Lung (tissue), 12 donors: ENCODE measurements around the gene KAT8. TPM values are rescaled to one million over a fixed set of nuclear protein-coding genes. Genes with fewer than 3 reads are reported as not detected.

ENCODE experiments used
- ATAC-seq: fragments of 200-7000 bp; cut with Tn5 transposase; one replicate; pipeline ENCODE4 v1.9.1; 2020; ENCODE audit warnings: moderate number of reproducible peaks; ENCODE audit not compliant: insufficient read depth, low FRiP score
- DNase-seq, 3 donors: peaks; one replicate each; pipeline ENCODE4 v3.0.0-alpha.2; 2013 to 2017
- H3K27ac ChIP-seq, 2 donors: one replicate each; pipeline ENCODE4 v1.5.1; 2013; ENCODE audit warnings: mild to moderate bottlenecking in 2 of 2, moderate library complexity in 2 of 2, control low read depth in 1 of 2, inconsistent platforms in 1 of 2, low read depth in 1 of 2, low read length in 1 of 2
- H3K27me3 ChIP-seq, 3 donors: one replicate each; pipeline ENCODE4 v1.5.1; 2013; ENCODE audit warnings: low read length in 2 of 3; ENCODE audit not compliant: control insufficient read depth in 3 of 3, insufficient read depth in 3 of 3
- H3K36me3 ChIP-seq, 4 donors: one replicate each; pipeline ENCODE4 v1.5.1; 2013; ENCODE audit warnings: low read length in 4 of 4, mild to moderate bottlenecking in 1 of 4, moderate library complexity in 1 of 4; ENCODE audit not compliant: control insufficient read depth in 4 of 4, insufficient read depth in 4 of 4
- H3K4me1 ChIP-seq, 5 donors: one replicate each; pipeline ENCODE4 v1.5.1; 2013; ENCODE audit warnings: low read length in 5 of 5, mild to moderate bottlenecking in 2 of 5, moderate library complexity in 1 of 5; ENCODE audit not compliant: control insufficient read depth in 5 of 5, insufficient read depth in 5 of 5
- H3K4me3 ChIP-seq: one replicate; pipeline ENCODE4 v1.5.1; 2013; ENCODE audit warnings: mild to moderate bottlenecking, control low read depth, moderate library complexity
- H3K9ac ChIP-seq, 2 donors: one replicate each; pipeline ENCODE4 v1.5.1; 2013; ENCODE audit warnings: low read length in 2 of 2, control low read depth in 1 of 2; ENCODE audit not compliant: insufficient read depth in 1 of 2
- H3K9me3 ChIP-seq, 4 donors: one replicate each; pipeline ENCODE4 v1.5.1; 2013; ENCODE audit warnings: low read length in 3 of 4, mild to moderate bottlenecking in 1 of 4, moderate library complexity in 1 of 4; ENCODE audit not compliant: control insufficient read depth in 4 of 4, insufficient read depth in 3 of 4
- CTCF ChIP-seq: IDR thresholded peaks from 2 replicates; pipeline ENCODE4 v1.5.1; 2012; ENCODE audit warnings: mild to moderate bottlenecking; ENCODE audit errors: control extremely low read depth, extremely low read depth
- WGBS, 2 donors: extraction: QIAGEN DNeasy Blood & Tissue Kit; methylation state at CpG; one replicate each; pipeline ENCODE4 v1.1.7; 2013; 5-methylcytosine and 5-hydroxymethylcytosine counted together
- polyA plus RNA-seq, 2 donors: library from polyadenylated mRNA; stranded (reverse); fragments of 200-250 nt; gene quantifications; one replicate each; pipeline ENCODE4 v1.2.1, GENCODE V29; 2013
- total RNA-seq, 2 donors: library from RNA; depleted of rRNA in 1 of 2; stranded (reverse); fragments of >200 nt in 1 of 2; gene quantifications; one replicate each; pipeline ENCODE4 v1.2.1, GENCODE V29; 2014 to 2021
- donor health status: control.
- donor health status: control.
- donor health status: Bipolar disorder and iron deficiency.
- donor health status: healthy.
- donor health status: DM: yes; HTN: yes; CAD: no.

Gene KAT8
- total and polyA plus RNA-seq, 4 donors = 53.0 to 73.2 (median 60.8) TPM

DNA sequence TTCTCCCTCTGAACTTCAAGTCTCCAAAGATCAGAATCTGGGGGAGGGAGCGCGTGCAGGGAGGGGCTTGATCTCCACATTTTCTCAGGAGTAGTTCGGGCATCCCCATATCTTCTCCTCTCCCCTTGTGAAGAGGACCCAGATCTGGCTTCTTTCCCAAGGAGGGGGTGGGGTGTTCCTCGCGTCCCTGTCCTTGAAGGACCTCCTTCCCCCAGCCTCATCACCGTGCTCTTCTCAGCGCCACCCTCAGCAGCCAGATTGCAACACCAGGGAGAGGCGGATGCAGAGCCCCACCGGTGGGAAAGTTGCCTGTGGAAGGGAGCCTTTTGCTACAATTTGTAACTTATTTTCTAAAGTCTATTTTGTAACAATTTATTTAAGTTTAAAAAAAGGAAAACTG lies 34.4 kb upstream of the KAT8 start:
- Histone ChIP-seq H3K9me3 (no peaks in the 10 kb centered on the region), H3K36me3 (peaks cover 5 to 54% (median 23%) of the 10 kb centered on the region in 4 donors), H3K4me3 (no peak overlapping the region), H3K4me1 (peaks cover 0 to 3% (median 0%) of the 10 kb centered on the region in 5 donors), H3K9ac (no peak overlapping the region), H3K27me3 (no peaks in the 10 kb centered on the region), H3K27ac (no peak overlapping the region)
- no peak for TF ChIP-seq CTCF
- WGBS, 2 donors = 54 to 63% methylated on average over 9 of the region's 9 CpGs
- ATAC-seq (no peak), DNase-seq (no peak)

GRCh38 chr16:31083556-31083955 lies 33.9 kb upstream of the KAT8 start:
- Histone ChIP-seq H3K27me3 (no peaks in the 10 kb centered on the region), H3K36me3 (peaks cover 5 to 50% (median 19%) of the 10 kb centered on the region in 4 donors), H3K9ac (no peak overlapping the region), H3K9me3 (no peaks in the 10 kb centered on the region), H3K4me1 (peaks cover 0 to 3% (median 0%) of the 10 kb centered on the region in 5 donors), H3K27ac (peak overlapping the region in 1 of 2 donors; percentile 11), H3K4me3 (no peak overlapping the region)
- 69 to 77% methylated on average over 4 to 5 of the region's 5 CpGs for WGBS, 2 donors
- no peak for TF ChIP-seq CTCF
- ATAC-seq (no peak), DNase-seq (no peak)

GRCh38 chr16:31083981-31084380 lies 33.5 kb upstream of the KAT8 start:
- ATAC-seq = no peak
- H3K27ac ChIP-seq = no peak overlapping the region
- no peak overlapping the region for H3K4me3 ChIP-seq
- peaks cover 0 to 3% (median 0%) of the 10 kb centered on the region in 5 donors for H3K4me1 ChIP-seq
- TF ChIP-seq CTCF = no peak
- no peak overlapping the region for H3K9ac ChIP-seq
- no peaks in the 10 kb centered on the region for H3K27me3 ChIP-seq
- DNase-seq = no peak
- no peaks in the 10 kb centered on the region for H3K9me3 ChIP-seq
- 80 to 85% methylated on average over 13 of the region's 13 CpGs for WGBS, 2 donors
- peaks cover 5 to 46% (median 17%) of the 10 kb centered on the region in 4 donors for H3K36me3 ChIP-seq
